Measurements from ENCODE around the gene NDUFV1. TPM values are rescaled to one million over a fixed set of nuclear protein-coding genes. Genes with fewer than 3 reads are reported as not detected.

NDUFV1 gene
- total and polyA plus RNA-seq, 5 donors from 2014 or later, result 101 to 204 (median 119) TPM

- Mint-ChIP-seq H3K27me3 (peaks cover 34% of the 10 kb centered on the region), H3K27ac (peak within 1 kb of the TSS; percentile 73 to 90 (median 90)), H3K36me3 (peaks cover 6% of the 10 kb centered on the region), H3K4me3 (peak within 1 kb of the TSS; percentile 84 to 95 (median 88)), H3K4me1 (peaks cover 16 to 52% (median 29%) of the 10 kb centered on the region in 4 donors), H3K9me3 (peaks cover 0 to 4% (median 0%) of the 10 kb centered on the region in 7 donors)
- Histone ChIP-seq H3K4me1 (ENCODE audit: control insufficient read depth, insufficient read depth, low read length, poor library complexity, severe bottlenecking) (peaks cover 14% of the 10 kb centered on the region), H3K36me3 (ENCODE audit: control insufficient read depth, insufficient read depth, low read length) (no peaks in the 10 kb centered on the region), H3K4me3 (ENCODE audit: low read depth, low read length) (peak within 1 kb of the TSS; percentile 24), H3K9me3 (ENCODE audit: control insufficient read depth in 2 of 2, low read length in 2 of 2) (no peaks in the 10 kb centered on the region), H3K27me3 (ENCODE audit: control insufficient read depth, insufficient read depth, low read length) (no peaks in the 10 kb centered on the region), H3K27ac (ENCODE audit: insufficient read depth, low read length, poor library complexity, severe bottlenecking) (peak within 1 kb of the TSS; percentile 79)
- ATAC-seq (ENCODE audit: low read depth in 2 of 2) (peak; percentile 81 to 85), DNase-seq (peak; percentile 62 to 83 (median 65))
Observed at GRCh38 chr11:67583247-67584204, 23.2 kb upstream of the NDUFV1 start, which contains the start of gene GSTP1. Gene GSTP1, plus strand, starts transcription at chr11:67583812. Its CDS starts 32 bp downstream, at chr11:67583844.

GRCh38 chr11:67584205-67584880 lies 22.4 kb upstream of the NDUFV1 start:
- DNase-seq (peak in 1 of 3 donors; percentile 39), ATAC-seq (ENCODE audit: low read depth in 2 of 2) (peak in 1 of 2 donors; percentile 3)
- Histone ChIP-seq H3K9me3 (ENCODE audit: control insufficient read depth in 2 of 2, low read length in 2 of 2) (no peaks in the 10 kb centered on the region), H3K27me3 (ENCODE audit: control insufficient read depth, insufficient read depth, low read length) (no peaks in the 10 kb centered on the region), H3K27ac (ENCODE audit: insufficient read depth, low read length, poor library complexity, severe bottlenecking) (peak overlapping the region; percentile 79), H3K4me3 (ENCODE audit: low read depth, low read length) (peak overlapping the region; percentile 24), H3K4me1 (ENCODE audit: control insufficient read depth, insufficient read depth, low read length, poor library complexity, severe bottlenecking) (peaks cover 14% of the 10 kb centered on the region), H3K36me3 (ENCODE audit: control insufficient read depth, insufficient read depth, low read length) (no peaks in the 10 kb centered on the region)
- H3K4me1 Mint-ChIP-seq, result peaks cover 12 to 48% (median 26%) of the 10 kb centered on the region in 4 donors
- H3K27ac Mint-ChIP-seq, result peak overlapping the region in 2 of 3 donors; percentile 83 to 90
- peak overlapping the region; percentile 55 to 89 (median 73) for H3K4me3 Mint-ChIP-seq
- peaks cover 26% of the 10 kb centered on the region for H3K27me3 Mint-ChIP-seq
- peaks cover 0 to 2% (median 0%) of the 10 kb centered on the region in 7 donors for H3K9me3 Mint-ChIP-seq
- H3K36me3 Mint-ChIP-seq, result peaks cover 6% of the 10 kb centered on the region

GRCh38 chr11:67584881-67585873 lies 21.6 kb upstream of the NDUFV1 start:
- Mint-ChIP-seq H3K4me1 (peaks cover 9 to 44% (median 23%) of the 10 kb centered on the region in 4 donors), H3K4me3 (peak overlapping the region; percentile 55 to 89 (median 75)), H3K27ac (peak overlapping the region; percentile 53 to 90 (median 88)), H3K36me3 (peaks cover 6% of the 10 kb centered on the region), H3K9me3 (peaks cover 0 to 2% (median 0%) of the 10 kb centered on the region in 7 donors), H3K27me3 (peaks cover 18% of the 10 kb centered on the region)
- H3K9me3 ChIP-seq (ENCODE audit: control insufficient read depth in 2 of 2, low read length in 2 of 2), result no peaks in the 10 kb centered on the region
- H3K4me3 ChIP-seq (ENCODE audit: low read depth, low read length), result no peak overlapping the region
- H3K36me3 ChIP-seq (ENCODE audit: control insufficient read depth, insufficient read depth, low read length), result no peaks in the 10 kb centered on the region
- no peak for ATAC-seq (ENCODE audit: low read depth in 2 of 2)
- no peak for DNase-seq
- H3K27ac ChIP-seq (ENCODE audit: insufficient read depth, low read length, poor library complexity, severe bottlenecking), result peak overlapping the region; percentile 79
- H3K4me1 ChIP-seq (ENCODE audit: control insufficient read depth, insufficient read depth, low read length, poor library complexity, severe bottlenecking), result peaks cover 14% of the 10 kb centered on the region
- H3K27me3 ChIP-seq (ENCODE audit: control insufficient read depth, insufficient read depth, low read length), result no peaks in the 10 kb centered on the region

- Mint-ChIP-seq H3K27me3 (peaks cover 14% of the 10 kb centered on the region), H3K4me1 (peaks cover 9 to 44% (median 23%) of the 10 kb centered on the region in 4 donors)
Observed at GRCh38 chr11:67585911-67586310, 20.8 kb upstream of the NDUFV1 start.

GRCh38 chr11:67586568-67587250 lies 20.0 kb upstream of the NDUFV1 start:
- Mint-ChIP-seq H3K4me1 (peaks cover 8 to 44% (median 23%) of the 10 kb centered on the region in 4 donors), H3K36me3 (peaks cover 6% of the 10 kb centered on the region), H3K27ac (peak overlapping the region; percentile 8 to 78 (median 28)), H3K4me3 (peak overlapping the region in 2 of 4 donors; percentile 30 to 66), H3K9me3 (peaks cover 0 to 2% (median 0%) of the 10 kb centered on the region in 7 donors), H3K27me3 (peaks cover 8% of the 10 kb centered on the region)
- H3K4me1 ChIP-seq (ENCODE audit: control insufficient read depth, insufficient read depth, low read length, poor library complexity, severe bottlenecking), result peaks cover 14% of the 10 kb centered on the region
- no peak overlapping the region for H3K27ac ChIP-seq (ENCODE audit: insufficient read depth, low read length, poor library complexity, severe bottlenecking)
- H3K9me3 ChIP-seq (ENCODE audit: control insufficient read depth in 2 of 2, low read length in 2 of 2), result no peaks in the 10 kb centered on the region
- no peaks in the 10 kb centered on the region for H3K27me3 ChIP-seq (ENCODE audit: control insufficient read depth, insufficient read depth, low read length)
- H3K36me3 ChIP-seq (ENCODE audit: control insufficient read depth, insufficient read depth, low read length), result no peaks in the 10 kb centered on the region
- DNase-seq (no peak), ATAC-seq (ENCODE audit: low read depth in 2 of 2) (no peak)
- H3K4me3 ChIP-seq (ENCODE audit: low read depth, low read length), result no peak overlapping the region

More at GRCh38 chr11:67585911-67586310, 20.8 kb upstream of the NDUFV1 start:
- DNase-seq (no peak), ATAC-seq (ENCODE audit: low read depth in 2 of 2) (no peak)
- peaks cover 6% of the 10 kb centered on the region for H3K36me3 Mint-ChIP-seq
- Histone ChIP-seq H3K27me3 (ENCODE audit: control insufficient read depth, insufficient read depth, low read length) (no peaks in the 10 kb centered on the region), H3K4me3 (ENCODE audit: low read depth, low read length) (no peak overlapping the region), H3K9me3 (ENCODE audit: control insufficient read depth in 2 of 2, low read length in 2 of 2) (no peaks in the 10 kb centered on the region), H3K36me3 (ENCODE audit: control insufficient read depth, insufficient read depth, low read length) (no peaks in the 10 kb centered on the region), H3K27ac (ENCODE audit: insufficient read depth, low read length, poor library complexity, severe bottlenecking) (no peak overlapping the region), H3K4me1 (ENCODE audit: control insufficient read depth, insufficient read depth, low read length, poor library complexity, severe bottlenecking) (peaks cover 14% of the 10 kb centered on the region)
- peak overlapping the region; percentile 20 to 89 (median 65) for H3K4me3 Mint-ChIP-seq
- H3K27ac Mint-ChIP-seq, result peak overlapping the region; percentile 53 to 90 (median 88)
- H3K9me3 Mint-ChIP-seq, result peaks cover 0 to 2% (median 0%) of the 10 kb centered on the region in 7 donors

- Mint-ChIP-seq H3K27me3 (no peaks in the 10 kb centered on the region), H3K4me1 (peaks cover 0 to 33% (median 14%) of the 10 kb centered on the region in 4 donors), H3K36me3 (peaks cover 6% of the 10 kb centered on the region), H3K27ac (peak overlapping the region in 1 of 3 donors; percentile 0), H3K9me3 (peaks cover 0 to 2% (median 0%) of the 10 kb centered on the region in 7 donors), H3K4me3 (peak overlapping the region in 1 of 4 donors; percentile 30)
- Histone ChIP-seq H3K36me3 (ENCODE audit: control insufficient read depth, insufficient read depth, low read length) (no peaks in the 10 kb centered on the region), H3K4me1 (ENCODE audit: control insufficient read depth, insufficient read depth, low read length, poor library complexity, severe bottlenecking) (peaks cover 14% of the 10 kb centered on the region), H3K4me3 (ENCODE audit: low read depth, low read length) (no peak overlapping the region), H3K27ac (ENCODE audit: insufficient read depth, low read length, poor library complexity, severe bottlenecking) (no peak overlapping the region), H3K27me3 (ENCODE audit: control insufficient read depth, insufficient read depth, low read length) (no peaks in the 10 kb centered on the region), H3K9me3 (ENCODE audit: control insufficient read depth in 2 of 2, low read length in 2 of 2) (no peaks in the 10 kb centered on the region)
- ATAC-seq (ENCODE audit: low read depth in 2 of 2) (no peak), DNase-seq (no peak)
Observed at GRCh38 chr11:67588136-67588503, 18.6 kb upstream of the NDUFV1 start.

Data from CD4-positive, CD25-positive, alpha-beta regulatory T cell (primary cell).